Stomach (tissue), 4 donors: ENCODE measurements around the gene BMP6.

Experiments
- CTCF ChIP-seq, 7 experiments: fragments of 450-650 bp in 4 of 7; fragments of 200-600 bp in 3 of 7; sonication (generic) in 3 of 7; IDR thresholded peaks; one replicate each; pipeline ENCODE4 v1.5.1; 2016 to 2019; ENCODE audit warnings: antibody characterized with exemption in 7 of 7, control low read depth in 2 of 7, mild to moderate bottlenecking in 1 of 7
- POLR2AphosphoS5 ChIP-seq, 3 donors: sonication (generic); formaldehyde crosslinking; IDR thresholded peaks; one replicate each; pipeline ENCODE4 v1.6.1; 2016; ENCODE audit warnings: antibody characterized with exemption in 3 of 3

GRCh38 chr6:7899101-7899888 is 173.4 kb downstream of the BMP6 start:
- TF ChIP-seq POLR2AphosphoS5 (IDR thresholded peaks at IDR 0.05) (no peak), CTCF (IDR thresholded peaks at IDR 0.05) (no peak)
